GM21367 (cell line): ENCODE data around the gene CD96.
"Not testable (repeated sequence)": the region's sequence is repeated elsewhere in the genome, so short reads cannot be mapped to it uniquely, and the experiment has no call there.

Experiments
- ATAC-seq: cut with Tn5 transposase; IDR thresholded peaks from one replicate; pipeline ENCODE4 v1.9.1; 2021; ENCODE audit not compliant: unreplicated experiment

CD96 gene

DNA sequence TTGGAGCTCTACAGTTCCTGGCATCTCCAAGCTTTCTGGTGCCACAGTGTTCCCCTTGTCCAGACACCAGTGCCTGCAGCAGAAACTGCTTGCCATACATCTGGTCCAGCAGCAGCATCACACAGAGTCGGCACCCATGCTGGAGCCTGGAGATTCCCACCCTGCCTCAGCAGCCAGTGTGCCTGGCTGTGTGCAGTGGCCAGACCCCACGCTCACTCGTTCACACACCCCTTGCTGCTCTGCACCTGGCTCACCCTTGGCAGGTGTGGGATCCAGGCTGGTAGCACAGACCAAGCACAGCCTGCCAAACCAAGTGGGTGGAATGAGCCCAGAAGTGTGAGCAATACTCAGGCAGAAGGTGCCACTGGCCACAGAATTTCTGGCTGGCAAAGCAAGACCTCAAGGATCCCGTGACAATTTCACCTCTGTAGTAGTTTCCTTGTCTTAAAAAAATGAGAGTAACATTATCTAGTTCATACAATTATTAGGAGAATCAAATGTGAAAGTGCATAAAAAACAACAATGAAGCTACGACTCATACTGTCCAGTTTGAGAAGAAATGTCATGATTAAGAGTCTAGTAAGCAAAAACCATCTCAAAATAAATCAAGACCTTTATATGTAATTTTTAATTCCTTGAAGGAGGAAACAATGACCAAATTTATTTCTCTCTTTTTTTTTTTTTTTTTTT, 76.1 kb downstream of the CD96 start:
- no peak for ATAC-seq

DNA sequence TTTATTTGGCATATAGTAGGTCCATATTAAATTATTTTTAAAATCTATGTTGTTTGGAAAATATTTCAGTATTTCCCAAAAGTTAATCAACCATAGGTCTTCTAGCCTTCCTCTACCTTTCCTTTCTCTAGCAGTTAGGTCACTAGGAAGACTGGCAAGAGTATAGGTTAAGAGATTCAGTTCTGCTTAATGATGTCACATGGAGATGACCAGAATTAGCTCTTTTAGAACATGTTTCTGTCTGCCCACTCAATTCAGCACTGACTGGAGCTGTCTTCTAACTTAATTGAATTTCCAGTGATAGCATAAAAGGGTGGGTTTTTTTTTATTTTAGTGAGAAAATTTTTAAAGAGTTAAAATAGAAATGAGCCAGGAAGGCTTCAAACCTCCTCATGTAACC, 76.9 kb downstream of the CD96 start:
- ATAC-seq: no peak

DNA sequence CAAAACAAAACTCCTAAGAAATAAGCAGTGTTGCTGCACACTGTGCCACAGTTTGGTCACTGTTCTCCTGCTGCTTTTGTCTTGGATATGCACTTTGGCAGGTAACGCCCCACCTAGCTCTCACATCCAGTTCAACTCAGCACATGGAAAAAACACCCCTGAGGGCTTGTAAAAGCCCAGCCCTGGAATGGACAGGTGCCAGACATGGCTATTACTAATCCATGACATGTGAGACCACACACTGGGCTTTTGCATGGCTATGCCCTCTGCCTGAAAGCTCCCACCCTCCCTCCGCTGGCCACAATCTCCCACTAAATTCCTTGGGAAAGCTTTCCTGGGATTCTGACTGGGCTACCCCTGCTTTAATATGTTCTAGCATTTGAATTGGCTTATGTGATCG, 77.8 kb downstream of the CD96 start:
- ATAC-seq: no peak

DNA sequence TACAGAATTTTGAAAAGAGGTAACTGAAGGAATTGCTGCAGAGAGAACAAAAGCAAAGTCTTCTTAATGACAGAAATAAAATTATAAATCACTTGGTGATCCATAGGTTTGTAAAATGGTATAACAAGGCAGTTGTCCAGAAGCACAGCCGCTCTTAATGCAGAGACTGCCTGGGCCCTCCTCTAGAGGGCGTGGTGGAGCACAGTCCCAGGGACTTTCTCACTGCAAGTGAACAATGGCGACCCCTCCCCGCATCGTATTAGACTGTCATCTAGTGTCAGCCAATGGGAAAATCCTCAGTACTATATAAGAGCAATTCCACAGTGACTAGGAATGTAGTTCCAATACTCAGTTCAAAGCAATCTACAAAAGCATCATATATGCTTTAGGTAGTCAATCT, 79.5 kb downstream of the CD96 start:
- ATAC-seq: no peak

DNA sequence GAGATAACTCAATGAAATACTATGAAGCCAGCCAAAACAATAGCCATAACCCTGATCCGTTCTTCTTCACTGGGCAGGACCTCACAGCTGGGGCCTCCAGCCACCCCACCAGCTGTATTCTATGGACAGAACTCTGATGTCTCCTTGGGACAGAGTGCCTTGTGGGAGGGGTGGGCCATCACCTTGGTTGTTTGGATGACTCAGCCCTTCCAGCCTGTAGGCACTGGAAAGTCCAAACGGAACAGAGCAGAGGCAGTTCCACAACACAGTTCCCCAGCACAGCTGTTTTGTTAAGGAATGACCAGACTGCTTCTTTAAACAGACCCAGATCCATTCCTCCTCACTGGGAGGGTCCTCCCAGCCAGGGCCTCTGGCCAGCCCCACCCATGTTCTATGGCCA, 85.1 kb downstream of the CD96 start:
- no peak for ATAC-seq

DNA sequence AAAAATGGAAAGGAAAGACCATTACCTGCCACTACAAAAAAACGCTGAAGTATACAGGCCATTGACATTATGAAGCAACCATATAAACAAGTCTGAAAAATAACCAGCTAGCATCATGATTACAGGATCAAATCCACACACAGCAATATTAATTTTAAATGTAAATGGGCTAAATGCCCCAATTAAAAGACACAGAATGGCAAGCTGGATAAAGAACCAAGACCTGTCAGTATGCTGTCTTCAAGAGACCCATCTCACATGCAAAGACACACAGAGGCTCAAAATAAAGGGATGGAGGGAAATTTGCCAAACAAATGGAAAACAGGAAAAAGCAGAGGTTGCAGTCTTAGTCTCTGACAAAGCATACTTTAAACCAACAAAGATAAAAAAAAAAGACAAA, 87.0 kb downstream of the CD96 start:
- ATAC-seq: not testable (repeated sequence)

DNA sequence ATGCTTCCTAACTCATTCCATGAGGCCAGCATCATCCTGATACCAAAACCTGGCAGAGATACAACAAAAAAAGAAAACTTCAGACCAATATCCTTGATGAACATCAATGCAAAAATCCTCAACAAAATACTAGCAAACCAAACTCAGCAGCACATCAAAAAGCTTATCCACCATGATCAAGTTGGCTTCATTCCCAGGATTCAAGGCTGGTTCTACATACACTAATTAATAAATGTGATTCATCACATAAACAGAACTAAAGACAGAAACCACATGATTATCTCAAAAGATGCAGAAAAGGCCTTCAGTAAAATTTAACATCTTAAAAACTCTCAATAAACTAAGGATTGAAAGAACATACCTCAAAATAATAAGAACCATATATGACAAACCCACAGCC, 88.6 kb downstream of the CD96 start:
- not testable (repeated sequence) for ATAC-seq

DNA sequence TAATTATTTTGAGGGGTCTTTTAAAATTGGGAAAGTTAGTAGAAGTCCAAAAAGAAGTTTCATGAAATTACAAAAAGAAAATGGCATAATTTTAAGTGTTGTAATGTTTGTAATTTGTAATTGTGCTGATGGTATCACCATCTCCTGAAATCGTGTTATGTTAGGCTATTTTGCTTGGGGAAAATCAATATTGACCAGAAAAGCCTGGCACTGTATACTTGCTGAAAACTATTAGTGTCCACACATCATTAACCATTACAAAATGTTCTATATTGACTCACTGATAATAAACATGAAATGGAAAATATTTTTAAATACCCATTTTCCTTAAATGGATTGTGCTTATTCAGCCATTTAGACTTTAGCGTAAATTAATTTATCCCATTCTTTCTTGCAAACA, 93.4 kb downstream of the CD96 start:
- ATAC-seq: no peak

DNA sequence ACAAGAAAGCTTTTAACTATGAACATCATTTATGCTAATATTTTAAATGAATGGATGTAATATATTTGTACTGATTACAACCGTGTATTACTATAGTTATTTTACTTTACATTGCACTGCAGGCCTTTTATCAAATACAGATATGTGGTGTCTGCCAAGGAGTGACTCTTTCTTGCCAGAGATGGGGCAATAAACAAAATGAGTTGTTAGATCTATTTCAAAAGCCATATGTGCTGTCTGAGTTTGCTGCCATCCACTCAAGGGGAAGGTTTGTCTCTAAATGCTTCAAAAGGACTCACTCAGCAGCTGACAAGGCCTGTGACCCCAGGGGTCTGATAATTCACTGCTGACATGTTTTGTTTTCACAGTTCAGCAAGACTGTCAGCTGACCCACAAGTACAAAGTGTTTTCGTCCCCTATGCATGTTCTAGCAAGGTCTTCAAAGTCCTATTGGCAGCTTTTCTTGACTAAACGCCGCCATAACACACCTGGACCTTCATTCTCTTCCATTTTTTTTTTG, 94.4 kb downstream of the CD96 start:
- no peak for ATAC-seq

DNA sequence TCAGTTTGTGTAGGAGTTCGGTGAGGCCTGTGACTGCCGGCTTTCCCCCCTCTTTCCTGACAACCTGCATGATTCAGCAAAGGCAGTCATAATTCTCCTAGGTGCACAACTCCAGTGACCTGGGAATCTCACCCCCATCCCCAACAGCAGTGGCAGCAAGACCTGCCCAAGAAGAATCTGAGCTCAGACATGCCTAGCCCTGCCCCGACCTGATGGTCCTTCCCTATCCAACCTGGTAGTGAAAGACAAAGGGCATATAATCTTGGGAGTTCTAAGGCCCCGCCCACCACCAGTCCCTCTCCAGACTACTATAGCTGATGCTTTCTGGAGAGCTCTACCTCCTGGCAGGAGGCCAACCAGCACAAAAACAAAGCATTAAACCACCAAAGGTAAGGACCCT, 97.3 kb downstream of the CD96 start:
- ATAC-seq: no peak

DNA sequence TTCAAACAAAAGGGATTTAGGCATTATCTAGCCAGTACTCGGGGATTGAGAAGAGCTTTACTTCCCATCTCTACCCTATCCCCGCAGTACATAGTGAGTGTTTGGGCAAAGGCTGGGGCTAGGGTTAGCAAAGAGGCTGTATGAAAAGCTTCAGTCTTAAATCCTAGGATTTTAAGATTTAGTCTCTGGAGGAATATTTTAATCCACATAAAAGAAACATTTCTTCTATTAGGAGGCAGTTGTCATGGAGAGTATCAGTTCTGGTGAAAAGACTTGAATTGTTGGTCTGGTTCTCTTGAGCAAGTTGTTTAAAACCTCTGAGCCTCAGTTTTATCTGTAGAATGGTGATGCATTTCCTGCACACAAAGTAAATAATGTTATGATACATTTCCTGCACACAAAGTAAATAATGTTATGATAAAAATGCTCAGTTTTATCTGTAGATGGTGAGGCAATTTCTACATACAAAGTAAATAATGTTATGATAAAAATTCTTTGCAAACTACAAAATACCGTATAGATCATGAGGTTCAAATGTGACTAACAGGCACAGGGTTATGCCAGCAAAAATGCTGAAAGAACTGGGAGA, 107.1 kb downstream of the CD96 start:
- ATAC-seq: no peak

DNA sequence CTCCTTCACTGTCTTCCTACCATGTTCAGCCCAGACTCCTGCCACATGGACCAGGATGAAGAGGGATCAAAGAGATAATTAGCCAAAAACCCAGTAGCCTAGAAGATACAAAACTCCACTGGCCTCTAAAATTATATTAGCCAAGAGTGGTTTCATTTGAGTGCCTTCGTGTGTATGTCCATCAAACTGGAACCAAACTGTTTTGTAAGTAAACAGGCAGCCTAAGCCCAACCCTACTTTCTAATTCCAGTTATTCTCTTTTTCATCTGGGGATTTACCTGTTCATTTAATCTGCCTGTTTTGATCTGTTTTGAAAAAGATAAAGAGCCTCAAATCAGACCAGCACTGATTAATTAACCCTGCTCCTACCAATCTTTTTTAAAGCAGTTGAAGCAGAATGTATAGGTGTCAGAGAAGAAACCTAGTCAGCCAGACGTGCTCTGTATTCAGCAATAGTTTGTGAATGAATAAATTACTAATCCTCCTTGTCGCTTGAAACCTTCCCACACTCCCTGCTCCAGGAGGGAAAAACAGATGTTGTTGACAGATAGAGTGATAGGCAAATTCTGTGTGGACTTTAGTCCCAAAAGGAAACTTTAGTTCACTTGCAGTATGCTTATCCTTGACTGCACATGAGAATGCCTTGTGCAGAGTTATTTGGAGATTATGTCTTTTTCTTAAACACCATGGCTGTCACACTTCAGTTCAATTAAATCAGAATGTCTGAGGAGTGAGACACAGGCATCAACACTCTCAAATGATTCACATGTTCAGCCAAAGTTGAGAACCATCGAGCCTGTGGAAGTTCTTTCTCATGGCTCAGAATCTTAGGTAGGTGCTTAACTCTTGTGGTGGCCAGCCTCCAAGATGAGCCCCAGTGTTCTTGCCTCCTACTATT, 108.6 kb downstream of the CD96 start:
- no peak for ATAC-seq

DNA sequence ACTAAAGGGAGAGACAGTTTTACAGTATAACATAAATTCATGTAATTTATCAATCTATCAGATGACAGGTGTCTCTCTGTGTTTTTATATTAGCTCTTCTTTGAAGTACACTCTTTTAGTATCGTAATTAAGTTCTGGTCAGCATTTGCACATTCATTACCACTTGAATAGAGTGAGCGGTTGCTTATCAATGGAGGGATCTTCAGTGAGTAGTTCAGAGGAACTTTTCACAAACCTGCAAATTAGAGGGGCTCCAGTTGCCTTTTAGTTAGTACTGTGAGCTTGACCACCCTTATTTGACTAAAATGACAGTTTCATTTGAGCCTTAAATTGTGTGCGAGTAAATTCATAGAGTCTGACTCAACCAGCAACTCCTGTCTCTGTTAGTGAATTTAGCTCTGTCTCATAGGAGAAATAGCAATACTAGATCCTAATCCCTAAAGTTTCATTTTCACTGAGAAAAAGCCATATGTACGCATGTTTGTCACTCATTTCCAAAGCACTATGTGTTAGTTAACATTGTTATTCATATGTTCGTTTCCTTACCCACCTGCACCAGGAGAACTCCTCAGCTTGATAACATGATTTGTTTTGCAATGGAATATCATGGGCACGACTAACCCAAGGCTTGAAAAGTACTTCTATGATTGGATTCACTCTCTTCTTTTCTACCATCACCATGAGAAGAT, 110.6 kb downstream of the CD96 start:
- no peak for ATAC-seq

DNA sequence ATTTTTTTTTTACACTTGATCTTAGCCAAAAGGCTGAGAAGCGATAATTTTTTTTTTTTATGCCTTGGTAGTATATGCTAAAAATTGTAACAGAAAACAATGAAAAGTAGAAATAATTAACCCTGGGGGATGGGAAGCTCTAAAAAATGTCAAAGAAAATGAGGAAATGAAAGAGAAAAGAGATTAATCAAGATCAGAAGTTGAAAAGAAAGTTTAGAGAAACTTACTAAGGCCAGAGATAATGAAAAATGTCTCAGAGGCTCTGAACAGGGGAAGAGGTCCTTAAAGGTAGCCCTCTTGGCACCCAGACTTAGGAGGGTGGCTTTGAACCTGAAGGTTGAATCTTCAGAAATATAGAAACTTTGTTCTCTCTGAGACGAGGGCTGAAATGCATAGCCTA, 111.8 kb downstream of the CD96 start:
- ATAC-seq: no peak

DNA sequence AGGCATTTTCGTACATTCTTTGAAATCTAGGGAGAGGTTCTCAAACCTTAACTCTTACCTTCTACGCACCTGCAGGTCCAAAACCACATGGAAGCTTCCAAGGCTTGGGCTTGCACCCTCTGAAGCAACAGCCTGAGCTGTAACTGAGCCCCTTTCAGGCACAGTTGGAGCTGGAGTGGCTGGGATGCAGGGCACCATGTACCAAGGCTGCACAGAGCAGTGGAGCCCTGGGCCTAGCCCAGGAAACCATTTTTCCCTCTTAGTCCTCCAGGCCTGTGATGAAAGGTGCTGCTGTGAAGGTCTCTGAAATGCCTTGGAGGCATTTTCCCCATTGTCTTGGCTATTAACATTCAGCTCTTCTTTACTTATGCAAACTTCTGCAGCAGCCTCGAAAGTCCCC, 120.0 kb downstream of the CD96 start:
- ATAC-seq: no peak

DNA sequence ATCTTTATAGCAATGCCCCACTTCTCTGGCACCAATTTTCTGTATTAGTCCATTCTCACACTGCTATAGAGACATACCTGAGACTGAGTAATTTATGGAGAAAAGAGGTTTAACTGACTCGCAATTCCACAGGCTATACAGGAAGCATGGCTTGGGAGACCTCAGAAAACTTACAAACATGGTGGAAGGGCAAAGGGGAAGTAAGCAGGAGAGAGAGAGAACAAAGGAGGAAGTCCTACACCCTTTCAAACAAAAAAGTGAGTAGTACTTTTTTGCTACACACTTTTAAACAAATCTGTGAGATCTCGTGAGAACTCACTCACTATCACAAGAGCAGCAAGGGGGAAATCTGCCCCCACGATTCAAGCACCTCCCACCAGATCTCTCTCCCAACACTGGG, 120.9 kb downstream of the CD96 start:
- ATAC-seq: no peak

DNA sequence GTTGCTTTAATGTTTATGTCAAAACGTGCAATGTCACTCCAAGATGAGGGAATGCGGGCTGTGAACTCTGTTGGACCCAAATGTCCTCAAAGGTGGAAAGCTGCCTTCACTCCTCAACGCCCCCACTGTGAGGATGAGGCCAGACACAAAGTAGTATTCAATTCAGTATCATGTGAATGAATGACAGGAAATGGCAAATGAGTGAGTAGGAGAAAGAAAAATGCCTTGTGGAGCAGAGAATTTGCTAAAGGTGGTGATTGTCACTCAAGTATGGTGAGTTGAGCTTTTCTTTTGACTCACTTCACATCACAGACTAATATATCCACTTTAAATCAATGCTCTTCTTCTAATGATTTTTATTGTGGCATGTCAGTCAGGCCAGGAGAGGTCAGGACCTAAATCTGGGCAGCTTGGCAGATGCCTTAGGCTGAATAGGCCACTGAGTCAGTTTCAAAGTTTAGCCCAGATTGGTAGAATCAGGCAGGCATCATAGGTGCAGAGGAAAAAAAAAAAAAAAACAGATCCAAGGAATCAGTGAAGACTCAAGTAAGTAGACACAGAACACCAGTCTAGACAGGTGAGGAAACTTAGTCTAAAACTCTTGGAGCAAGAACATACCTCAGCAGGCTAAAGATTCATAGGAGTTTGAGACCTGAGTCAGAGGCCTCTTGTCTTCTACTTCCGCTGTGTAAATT, 124.2 kb downstream of the CD96 start:
- no peak for ATAC-seq

DNA sequence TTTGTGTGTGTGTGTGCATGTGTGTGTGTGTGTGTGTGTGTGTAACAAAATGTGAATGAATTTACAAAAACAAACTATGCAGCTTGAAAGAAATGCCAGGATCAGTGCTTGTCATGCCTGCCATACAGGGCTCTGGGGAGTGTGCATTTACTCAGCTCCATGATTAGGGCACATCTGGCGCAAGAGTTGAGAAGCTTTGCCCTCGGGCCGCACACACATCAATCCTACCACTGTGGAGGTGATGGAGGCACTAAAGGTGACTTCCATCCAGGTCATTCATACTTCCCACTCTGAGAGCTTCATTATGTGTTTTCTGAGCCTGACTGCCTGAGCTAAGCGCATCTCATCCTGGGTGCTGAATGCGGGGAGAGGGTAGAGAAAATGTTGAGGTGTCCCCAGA, 125.2 kb downstream of the CD96 start:
- no peak for ATAC-seq

DNA sequence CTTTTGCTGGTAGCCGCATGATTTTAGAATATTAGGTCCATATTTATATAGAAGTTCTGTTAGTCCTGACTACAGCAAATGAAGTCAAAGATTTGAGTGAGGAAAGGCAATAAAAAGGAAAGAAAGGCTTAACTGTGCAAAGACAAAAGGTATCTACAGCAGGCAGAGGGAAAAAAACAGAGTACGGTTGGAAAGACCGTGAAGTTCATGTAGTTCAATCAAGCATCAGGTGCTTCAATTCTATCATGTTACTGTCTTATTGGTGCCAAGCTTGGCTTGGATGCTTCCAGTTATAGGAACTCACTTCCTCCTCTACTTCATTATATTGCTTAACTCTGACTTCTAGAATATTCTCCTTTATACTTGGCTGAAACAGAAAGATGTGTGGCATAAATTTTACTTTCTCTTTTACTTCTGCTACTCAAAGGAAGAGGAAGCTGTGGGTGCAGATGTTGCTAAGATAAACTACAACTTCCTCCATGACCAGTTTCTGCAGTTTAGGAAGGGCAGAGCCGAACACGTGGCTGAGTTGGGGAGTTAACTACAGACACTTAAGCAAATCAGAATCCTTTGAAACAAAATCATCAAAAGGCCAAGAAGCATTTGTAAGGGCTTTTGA, 125.7 kb downstream of the CD96 start:
- peak; percentile 94 for ATAC-seq

DNA sequence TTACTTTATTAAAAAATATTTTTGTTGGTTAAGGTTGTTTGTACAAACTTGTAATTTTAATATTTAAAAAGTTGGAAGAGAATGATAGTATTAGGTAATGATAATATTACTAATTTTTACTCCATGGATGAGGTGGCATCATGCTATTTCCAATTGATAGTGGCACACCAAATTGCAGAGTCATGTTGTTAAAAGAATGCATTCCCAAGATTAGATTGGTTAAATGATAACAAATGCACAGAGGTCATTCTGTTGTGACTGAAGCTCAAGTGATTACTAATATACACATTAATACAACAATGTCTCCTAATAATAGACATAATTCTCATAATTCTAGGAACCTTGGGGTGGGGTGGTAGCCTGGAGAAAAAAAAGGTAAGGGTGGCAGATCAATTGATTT, 126.3 kb downstream of the CD96 start:
- ATAC-seq: no peak
